Keratinocyte (primary cell): ENCODE data around the gene TEX36. TPM values are rescaled to one million over a fixed set of nuclear protein-coding genes. Genes with fewer than 3 reads are reported as not detected.

Experiments
- DNase-seq: peaks from one replicate; pipeline ENCODE4 v3.0.0-alpha.2; 2011; ENCODE audit warnings: low read depth, missing footprints, low spot score
- FAIRE-seq: peaks from 2 replicates; lab custom pipeline; 2011; peaks lifted over from hg19 to GRCh38; lab: Jason Lieb, UNC
- H2AFZ ChIP-seq: 2 replicates; pipeline ENCODE4 v1.6.0; 2012; ENCODE audit warnings: low read length, control low read depth, inconsistent platforms; ENCODE audit not compliant: control insufficient read depth
- H3K27ac ChIP-seq: 2 replicates; pipeline ENCODE4 v1.5.1; 2011; ENCODE audit warnings: low read length; ENCODE audit not compliant: control insufficient read depth, insufficient read depth
- H3K27me3 ChIP-seq: 3 replicates; pipeline ENCODE4 v1.6.0; 2011; ENCODE audit warnings: low read length; ENCODE audit not compliant: control insufficient read depth, insufficient read depth; ENCODE audit errors: extremely low read depth
- H3K36me3 ChIP-seq, 2 experiments: 2 replicates in 1 of 2; 3 replicates in 1 of 2; pipeline ENCODE4 v1.5.1; 2011; ENCODE audit warnings: low read length in 2 of 2, mild to moderate bottlenecking in 1 of 2; ENCODE audit not compliant: control insufficient read depth in 2 of 2, insufficient read depth in 2 of 2; ENCODE audit errors: extremely low read depth in 1 of 2
- H3K4me1 ChIP-seq: 3 replicates; pipeline ENCODE4 v1.5.1; 2011; ENCODE audit warnings: low read length; ENCODE audit not compliant: control insufficient read depth, insufficient read depth; ENCODE audit errors: extremely low read depth
- H3K4me2 ChIP-seq: 3 replicates; pipeline ENCODE4 v1.6.0; 2011; ENCODE audit warnings: low read depth, low read length; ENCODE audit not compliant: control insufficient read depth, insufficient read depth; ENCODE audit errors: extremely low read depth
- H3K4me3 ChIP-seq, 3 experiments: fragments of 200-600 bp in 1 of 3; sonication (generic) in 1 of 3; 2 replicates in 2 of 3; 3 replicates in 1 of 3; pipeline ENCODE4 v1.5.1; 2011 to 2016; ENCODE audit warnings: low read length in 3 of 3, mild to moderate bottlenecking in 3 of 3, control low read depth in 2 of 3, inconsistent platforms in 1 of 3, low read depth in 1 of 3, mixed read lengths in 1 of 3, mixed run types in 1 of 3, moderate library complexity in 1 of 3; ENCODE audit not compliant: control insufficient read depth in 2 of 3, insufficient read depth in 2 of 3; ENCODE audit errors: extremely low read depth in 1 of 3
- H3K79me2 ChIP-seq: 2 replicates; pipeline ENCODE4 v1.6.0; 2012; ENCODE audit warnings: low read length; ENCODE audit not compliant: control insufficient read depth, insufficient read depth
- H3K9ac ChIP-seq: 3 replicates; pipeline ENCODE4 v1.6.0; 2011; ENCODE audit warnings: low read length; ENCODE audit not compliant: control insufficient read depth, insufficient read depth; ENCODE audit errors: extremely low read depth
- H3K9me1 ChIP-seq: 3 replicates; pipeline ENCODE4 v1.6.0; 2011; ENCODE audit warnings: low read length; ENCODE audit not compliant: control insufficient read depth, insufficient read depth; ENCODE audit errors: extremely low read depth
- H3K9me3 ChIP-seq: 2 replicates; pipeline ENCODE4 v1.5.1; 2012; ENCODE audit warnings: low read depth, low read length; ENCODE audit not compliant: control insufficient read depth
- H4K20me1 ChIP-seq: 3 replicates; pipeline ENCODE4 v1.6.0; 2011; ENCODE audit warnings: low read length; ENCODE audit not compliant: control insufficient read depth, insufficient read depth; ENCODE audit errors: extremely low read depth
- CTCF ChIP-seq, 3 experiments: IDR thresholded peaks in 1 of 3; conservative IDR thresholded peaks in 1 of 3; optimal IDR thresholded peaks in 1 of 3; 2 replicates in 2 of 3; 3 replicates in 1 of 3; pipeline versions ENCODE3 to v1.5.1; 2011; ENCODE audit warnings: low read length in 3 of 3, mild to moderate bottlenecking in 3 of 3, moderate library complexity in 2 of 3, control low read depth in 1 of 3, inconsistent platforms in 1 of 3; ENCODE audit not compliant: insufficient read depth in 2 of 3; ENCODE audit errors: extremely low read depth in 1 of 3
- EZH2 ChIP-seq: IDR thresholded peaks from one replicate; pipeline ENCODE4 v1.6.1; 2012; ENCODE audit warnings: inconsistent platforms, mild to moderate bottlenecking, low read length, moderate library complexity
- dilution Hi-C: fragments of 300-500 bp; cut with MboI; formaldehyde crosslinking; loops from one replicate; pipeline ENCODE4 v1.7.0; 2020; ENCODE audit warnings: low sequenced_read_pairs; ENCODE audit not compliant: extremely low pct_ligation_motif_present
- polyA plus RNA-seq, 5 experiments: library from polyadenylated mRNA; depleted of rRNA in 3 of 5; stranded (reverse) in 3 of 5; stranded (forward) in 1 of 5; unstranded in 1 of 5; fragments of >200 nt; gene quantifications; 1 replicate in 1 of 5; 2 replicates in 3 of 5; 3 replicates in 1 of 5; pipeline versions ENCODE4 v1.2.1 to v1.2.3, GENCODE V29; 2011 to 2012; ENCODE audit warnings: missing spikeins in 2 of 5, low read depth in 1 of 5, low replicate concordance in 1 of 5

The TEX36 gene
- polyA plus RNA-seq, 1 donor (not counting 4 experiments of a cell fraction or from before 2014, with no cell fraction given): not detected

DNA sequence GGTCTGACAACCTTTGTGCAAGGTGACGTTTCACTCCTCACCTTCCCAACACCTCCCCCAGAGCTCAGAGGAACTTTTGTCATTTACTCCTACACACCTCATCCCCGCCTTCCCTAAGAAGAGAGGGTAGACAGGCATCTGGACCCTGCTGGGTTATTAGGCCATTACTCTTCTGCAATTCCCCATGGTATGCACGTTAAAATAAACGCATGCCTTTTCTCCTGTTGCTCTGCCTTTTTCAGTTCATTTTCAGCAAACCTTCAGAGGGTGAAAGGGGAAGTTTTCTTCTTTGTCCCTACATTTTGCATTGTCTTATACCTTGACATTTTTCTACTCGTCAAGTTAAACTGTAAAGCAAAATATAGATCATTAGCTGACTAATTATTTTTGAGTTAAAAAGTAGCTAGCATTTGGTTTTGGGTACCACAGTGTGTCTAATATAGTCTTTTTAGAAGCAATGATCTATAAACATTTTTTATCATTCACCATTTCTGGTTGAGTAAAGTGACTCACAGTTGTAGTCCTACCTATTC is 26.1 kb upstream of the TEX36 start:
- no peak overlapping the region for H2AFZ ChIP-seq
- FAIRE-seq (no peak), DNase-seq (no peak)
- H3K4me2 ChIP-seq: no peak overlapping the region
- no peaks in the 10 kb centered on the region for H3K9me3 ChIP-seq
- TF ChIP-seq EZH2 (no peak), CTCF (optimal IDR thresholded peaks at IDR 0.05 in 1 of 3, IDR thresholded peaks at IDR 0.05 in 1 of 3, conservative IDR thresholded peaks at IDR 0.05 in 1 of 3; ENCODE audit: extremely low read depth in 1 of 3, insufficient read depth in 2 of 3, low read length in 3 of 3) (no peak)
- H3K36me3 ChIP-seq: no peaks in the 10 kb centered on the region
- no peaks in the 10 kb centered on the region for H3K79me2 ChIP-seq
- peaks cover 2% of the 10 kb centered on the region for H3K27me3 ChIP-seq
- no peaks in the 10 kb centered on the region for H3K4me1 ChIP-seq
- no peak overlapping the region for H3K9ac ChIP-seq
- no peaks in the 10 kb centered on the region for H4K20me1 ChIP-seq
- H3K4me3 ChIP-seq: no peak overlapping the region
- no peaks in the 10 kb centered on the region for H3K9me1 ChIP-seq
- H3K27ac ChIP-seq: no peak overlapping the region
- dilution Hi-C loops: no loop called here

GRCh38 chr10:125707541-125708468 is 24.8 kb upstream of the TEX36 start:
- peak; percentile 26 for FAIRE-seq
- Histone ChIP-seq H2AFZ (no peak overlapping the region), H3K9me3 (no peaks in the 10 kb centered on the region), H3K9ac (no peak overlapping the region), H3K36me3 (no peaks in the 10 kb centered on the region), H3K4me1 (no peaks in the 10 kb centered on the region), H3K4me2 (no peak overlapping the region), H3K27me3 (no peaks in the 10 kb centered on the region), H3K9me1 (no peaks in the 10 kb centered on the region), H3K79me2 (no peaks in the 10 kb centered on the region), H4K20me1 (no peaks in the 10 kb centered on the region), H3K27ac (no peak overlapping the region), H3K4me3 (no peak overlapping the region)
- no peak for TF ChIP-seq CTCF (optimal IDR thresholded peaks at IDR 0.05 in 1 of 3, IDR thresholded peaks at IDR 0.05 in 1 of 3, conservative IDR thresholded peaks at IDR 0.05 in 1 of 3; ENCODE audit: extremely low read depth in 1 of 3, insufficient read depth in 2 of 3, low read length in 3 of 3)
- no peak for TF ChIP-seq EZH2
- DNase-seq: no peak
- dilution Hi-C loops: no loop called here
